Fibroblast of mammary gland (primary cell): ENCODE results near the gene HDAC3.

Experiments
- DNase-seq: peaks from one replicate; pipeline ENCODE4 v3.0.0-alpha.2; 2010; ENCODE audit warnings: low read depth
- H3K4me3 ChIP-seq: 2 replicates; pipeline ENCODE4 v1.5.1; 2011; ENCODE audit warnings: low read depth, mild to moderate bottlenecking, low read length, moderate library complexity; ENCODE audit not compliant: control insufficient read depth
- CTCF ChIP-seq: conservative IDR thresholded peaks from 2 replicates; pipeline ENCODE4 v1.5.1; 2011; ENCODE audit warnings: low read depth, low read length, inconsistent platforms; ENCODE audit not compliant: control insufficient read depth, insufficient read depth

The HDAC3 gene

DNA sequence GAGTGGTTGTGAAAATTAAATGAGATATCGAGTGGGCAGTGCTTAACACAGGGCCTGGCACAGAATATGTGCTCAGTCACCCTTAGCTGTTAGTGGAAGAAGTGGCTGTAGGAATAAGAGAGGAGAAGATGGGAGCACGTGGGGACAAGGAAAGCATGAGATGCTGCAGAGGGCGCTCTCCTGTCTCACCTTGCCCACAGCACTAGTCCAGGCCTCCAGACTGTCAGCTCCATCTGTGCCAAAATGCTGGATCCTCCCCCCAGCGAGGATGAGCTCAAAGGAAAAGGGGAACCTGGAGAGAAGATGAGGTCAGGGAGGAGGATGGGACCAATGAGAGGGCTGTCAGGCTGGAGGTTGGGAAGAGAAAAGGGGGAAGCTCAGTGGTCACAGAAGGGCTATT, 32.9 kb upstream of the HDAC3 start:
- H3K4me3 ChIP-seq = no peak overlapping the region
- TF ChIP-seq CTCF = peak; percentile 2
- DNase-seq = peak; percentile 31

DNA sequence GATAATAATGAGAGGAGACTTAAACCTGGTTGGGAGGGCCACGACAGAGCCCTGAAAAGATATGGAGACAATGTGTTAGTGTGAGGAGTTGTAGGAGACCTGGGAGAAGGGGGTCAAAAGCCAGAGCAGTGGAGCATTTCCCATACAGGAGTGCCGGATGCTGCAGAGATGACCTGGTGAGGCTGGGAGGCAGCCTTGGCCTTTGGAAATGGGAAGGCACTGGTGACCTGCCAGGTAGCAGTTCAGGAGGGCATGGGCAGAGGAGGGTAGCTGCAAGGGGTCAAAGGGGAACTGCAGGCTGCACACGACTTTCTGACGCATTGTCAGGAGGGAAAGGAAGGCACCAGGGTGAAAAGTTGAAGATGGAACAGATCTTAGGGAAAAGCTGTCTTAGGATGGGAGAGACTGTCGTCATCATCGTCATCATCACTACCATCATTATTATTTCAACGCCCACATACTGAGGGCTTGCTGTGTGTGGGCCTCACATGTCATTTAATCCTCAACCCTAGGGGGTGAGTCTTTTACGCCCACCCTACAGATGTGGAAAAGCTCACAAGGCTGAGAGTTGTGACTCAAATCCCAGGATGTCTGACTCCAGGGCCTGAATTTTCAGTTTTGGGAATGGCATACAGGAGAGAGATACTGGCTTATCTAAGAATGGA, 32.1 kb upstream of the HDAC3 start:
- H3K4me3 ChIP-seq = no peak overlapping the region
- DNase-seq = peak; percentile 89
- TF ChIP-seq CTCF = no peak

DNA sequence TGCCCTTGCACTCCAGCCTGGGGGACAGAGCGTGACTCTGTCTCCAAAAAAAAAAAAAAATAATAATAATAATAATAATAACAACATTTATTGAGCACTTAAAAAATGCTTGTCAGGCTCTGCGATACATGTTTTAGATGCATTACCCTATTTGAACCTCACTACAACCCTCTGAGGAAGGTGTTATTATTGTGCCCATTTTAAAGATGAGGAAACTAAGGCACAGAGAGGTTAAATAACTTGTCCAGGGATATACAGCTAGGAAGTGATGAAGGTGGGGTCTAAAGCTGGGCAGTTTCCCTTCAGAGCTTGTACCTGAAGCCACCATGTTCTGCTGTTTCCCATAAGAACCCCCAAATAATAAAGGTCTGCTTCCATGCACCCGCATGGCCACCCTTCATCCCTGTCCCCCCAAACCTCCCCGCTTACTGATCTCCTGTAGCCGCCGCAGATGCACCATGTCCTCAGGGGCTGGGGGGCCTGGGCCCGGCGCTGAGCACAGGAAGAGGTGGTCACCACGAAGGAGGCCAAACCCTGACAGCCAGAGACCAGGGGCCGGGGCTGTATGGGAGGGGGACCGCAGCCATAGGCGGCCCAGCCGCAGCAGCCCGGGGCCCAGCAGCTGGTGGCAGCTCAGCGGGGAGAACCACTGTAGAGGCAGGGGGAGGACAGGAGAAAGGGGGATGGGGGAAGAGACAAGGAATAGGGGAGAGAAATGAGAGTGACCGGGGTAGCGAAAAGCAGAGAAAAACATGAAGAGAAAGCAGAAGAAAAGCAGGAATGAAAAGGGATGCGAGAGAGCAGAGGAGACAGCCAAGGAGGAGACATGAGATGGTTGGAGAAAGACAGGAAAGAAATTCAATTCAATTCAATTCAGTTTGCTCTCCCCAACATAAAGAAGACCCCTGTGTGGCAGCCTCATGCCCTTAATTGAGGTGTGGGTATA, 29.6 kb upstream of the HDAC3 start:
- TF ChIP-seq CTCF = no peak
- H3K4me3 ChIP-seq = no peak overlapping the region
- DNase-seq = no peak

DNA sequence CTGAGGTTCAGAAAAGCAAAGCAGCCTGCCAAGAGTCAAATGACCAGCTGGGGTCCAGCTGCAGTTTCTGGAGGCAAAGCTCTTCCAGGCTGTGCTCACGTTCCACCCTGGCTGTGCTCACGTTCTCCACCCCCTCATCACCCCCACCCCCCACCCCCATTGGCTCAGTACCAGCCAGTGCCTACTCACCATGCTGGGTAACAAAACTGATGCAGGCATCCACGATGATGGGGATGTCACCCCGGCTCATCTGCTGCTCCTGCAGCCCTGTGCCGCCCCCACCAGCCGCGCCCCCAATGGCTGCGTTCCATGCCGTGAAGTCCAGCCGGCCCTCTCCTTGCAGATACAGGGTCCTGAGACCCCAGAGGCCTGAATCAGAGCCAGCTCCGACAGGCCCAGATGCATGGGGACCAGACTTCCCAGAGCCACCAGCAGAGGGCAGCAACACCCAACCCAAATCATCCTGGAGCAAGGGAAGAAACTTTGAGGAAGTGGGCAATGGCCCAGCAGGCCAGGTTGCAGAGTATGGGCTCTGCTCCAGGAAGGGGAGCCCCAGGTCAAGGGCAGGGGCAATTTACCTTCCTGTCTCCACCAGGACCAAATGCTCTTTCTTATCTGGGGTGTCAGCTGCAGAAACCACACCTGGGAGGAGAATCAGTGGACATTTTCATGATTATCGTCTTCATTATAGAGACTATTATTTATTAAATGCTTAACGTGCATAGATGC, 28.2 kb upstream of the HDAC3 start:
- H3K4me3 ChIP-seq = no peak overlapping the region
- peak; percentile 69 for DNase-seq
- TF ChIP-seq CTCF = peak; percentile 90

GRCh38 chr5:141663506-141663905, 26.9 kb upstream of the HDAC3 start:
- DNase-seq = no peak
- no peak overlapping the region for H3K4me3 ChIP-seq
- no peak for TF ChIP-seq CTCF

DNA sequence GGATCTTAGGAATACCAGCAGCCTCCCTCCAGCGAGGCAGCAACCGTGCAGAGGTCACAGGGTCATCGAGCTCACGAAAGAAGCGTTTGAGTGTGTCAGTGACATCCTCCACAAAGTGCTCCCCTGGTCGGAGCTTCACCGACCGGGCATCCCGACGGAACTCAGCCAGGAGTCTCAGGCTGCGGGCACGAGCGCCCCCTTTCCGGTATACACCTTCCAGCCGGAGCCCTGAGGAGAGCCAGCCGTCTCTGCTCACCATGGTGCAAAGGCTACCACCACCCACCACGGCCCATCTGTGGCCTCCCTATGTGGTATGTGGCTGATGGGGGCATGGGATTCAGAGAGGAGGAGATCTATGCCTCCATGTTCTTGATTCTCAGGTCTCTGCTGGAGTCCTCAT, 25.4 kb upstream of the HDAC3 start:
- DNase-seq = no peak
- no peak for TF ChIP-seq CTCF
- no peak overlapping the region for H3K4me3 ChIP-seq
